Central memory CD8-positive, alpha-beta T cell (primary cell): ENCODE data around the gene LARP1B.
A peak's percentile ranks its signal among the peaks of the same experiment; 100 is the strongest.
"Not testable (repeated sequence)": the region's sequence is repeated elsewhere in the genome, so short reads cannot be mapped to it uniquely, and the experiment has no call there.

Experiments used
- ATAC-seq: fragments of 150-1000 bp; cut with Tn5 transposase; replicated peaks from 2 replicates; pipeline ENCODE4 v1.10.0; 2022; ENCODE audit warnings: mild to moderate bottlenecking, moderate FRiP score, moderate number of reproducible peaks; ENCODE audit not compliant: poor library complexity, severe bottlenecking; ENCODE audit errors: extremely low read depth
- DNase-seq, 2 donors: peaks; one replicate each; pipeline ENCODE4 v3.0.0; 2021; ENCODE audit warnings: low spot score in 2 of 2
- H3K27ac Mint-ChIP-seq: one replicate; pipeline ENCODE4 v1.8.0; 2022; ENCODE audit warnings: low read depth, mild to moderate bottlenecking, moderate library complexity, mixed read lengths
- H3K27me3 Mint-ChIP-seq: one replicate; pipeline ENCODE4 v1.8.0; 2022; ENCODE audit warnings: mixed read lengths
- H3K36me3 Mint-ChIP-seq: one replicate; pipeline ENCODE4 v1.8.0; 2022; ENCODE audit warnings: mild to moderate bottlenecking, moderate library complexity, mixed read lengths; ENCODE audit not compliant: insufficient read depth
- H3K4me1 Mint-ChIP-seq: one replicate; pipeline ENCODE4 v1.8.0; 2022; ENCODE audit warnings: mixed read lengths
- H3K4me3 Mint-ChIP-seq: one replicate; pipeline ENCODE4 v1.8.0; 2022; ENCODE audit warnings: mild to moderate bottlenecking, moderate library complexity, mixed read lengths
- H3K9me3 Mint-ChIP-seq: one replicate; pipeline ENCODE4 v1.8.0; 2022; ENCODE audit warnings: mixed read lengths

The LARP1B gene

DNA sequence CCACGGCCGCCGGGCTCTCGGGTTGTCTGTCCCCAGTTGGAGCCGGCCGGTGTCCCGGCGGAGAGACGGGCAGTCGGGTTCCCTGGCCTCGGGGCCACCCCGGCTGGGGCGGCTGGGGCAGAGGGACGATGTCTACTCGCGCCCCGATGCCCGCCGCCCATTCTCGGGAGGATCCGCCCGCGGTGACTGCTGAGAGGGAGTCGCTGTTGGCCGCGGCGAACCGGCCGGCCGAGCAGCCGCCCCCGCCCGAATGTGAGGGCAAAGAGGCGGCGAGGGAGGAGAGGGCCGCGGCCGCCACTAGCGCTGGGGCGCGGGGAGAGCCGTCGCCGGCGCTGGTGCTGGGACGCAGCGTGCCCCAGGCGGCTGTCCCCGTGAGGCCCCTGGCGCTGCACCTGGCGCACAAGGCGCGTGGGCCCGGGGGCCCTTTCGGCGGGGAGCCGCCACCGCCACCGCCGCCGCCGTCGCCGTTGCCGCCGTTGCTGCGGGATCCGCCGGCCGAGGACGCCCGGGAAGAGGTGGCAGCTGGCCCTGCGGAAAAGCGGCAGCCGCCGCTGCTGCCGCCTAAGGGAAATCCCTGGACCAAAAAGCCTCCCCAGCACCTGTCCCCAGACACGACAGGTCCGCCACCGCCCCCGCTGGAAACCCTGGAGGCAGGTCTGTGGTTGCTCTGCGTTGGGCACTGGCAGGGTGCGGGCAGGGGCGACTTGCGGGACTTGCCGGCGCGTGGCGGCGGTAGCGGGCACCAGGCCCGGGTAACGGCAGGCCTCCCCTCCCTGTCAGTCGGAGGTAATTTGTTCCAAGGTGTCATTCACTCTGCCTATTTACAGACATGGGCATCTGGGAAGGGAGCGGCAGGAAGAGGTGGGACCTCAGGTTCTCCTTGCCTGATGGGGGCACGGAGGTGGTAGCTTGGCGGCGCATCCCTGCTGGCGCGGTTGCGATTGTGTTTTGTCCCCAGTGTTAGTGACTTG lies 739 bp downstream of the LARP1B start:
- DNase-seq, result peak; percentile 36
- H3K27me3 Mint-ChIP-seq, result no peaks in the 10 kb centered on the region
- H3K4me1 Mint-ChIP-seq, result peaks cover 17% of the 10 kb centered on the region
- no peaks in the 10 kb centered on the region for H3K9me3 Mint-ChIP-seq
- peak; percentile 49 for ATAC-seq
- H3K36me3 Mint-ChIP-seq, result peaks cover 5% of the 10 kb centered on the region
- H3K4me3 Mint-ChIP-seq, result peak overlapping the region; percentile 76
- peak overlapping the region; percentile 68 for H3K27ac Mint-ChIP-seq

DNA sequence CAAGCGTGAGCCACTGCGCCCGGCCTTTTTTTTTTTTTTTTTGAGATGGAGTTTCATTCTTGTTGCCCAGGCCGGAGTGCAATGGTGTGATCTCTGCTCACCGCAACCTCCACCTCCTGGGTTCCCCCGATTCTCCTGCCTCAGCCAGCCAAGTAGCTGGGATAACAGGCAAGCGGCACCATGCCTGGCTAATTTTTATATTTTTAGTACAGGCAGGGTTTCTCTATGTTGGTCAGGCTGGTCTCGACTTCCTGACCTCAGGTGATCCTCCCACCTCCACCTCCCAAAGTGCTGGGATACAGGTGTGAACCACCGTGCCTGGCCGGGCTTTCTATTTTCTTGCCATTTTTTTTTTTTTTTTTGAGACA lies 5.3 kb downstream of the LARP1B start:
- not testable (repeated sequence) for H3K4me3 Mint-ChIP-seq, H3K27ac Mint-ChIP-seq, ATAC-seq, DNase-seq, H3K9me3 Mint-ChIP-seq, H3K27me3 Mint-ChIP-seq, H3K36me3 Mint-ChIP-seq
- H3K4me1 Mint-ChIP-seq, result peaks cover 10% of the 10 kb centered on the region

DNA sequence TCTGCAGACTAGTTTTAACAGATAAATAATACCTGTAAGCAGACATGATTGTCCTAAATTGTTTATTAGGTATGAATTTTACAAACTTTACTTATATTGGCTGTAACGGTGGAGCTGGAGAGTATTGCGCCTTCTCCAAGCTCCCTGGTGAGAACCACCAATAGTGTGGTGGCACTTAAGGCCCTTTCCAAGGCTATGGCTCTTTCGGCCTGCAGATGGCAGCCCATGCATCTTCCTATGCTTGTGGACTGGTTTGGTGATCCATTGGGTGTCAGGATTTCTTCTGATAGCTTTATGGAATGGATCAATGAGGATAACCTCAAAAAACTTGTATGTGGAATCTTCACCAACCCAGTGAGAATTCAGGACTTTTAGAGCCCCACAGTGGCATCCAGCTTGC lies 7.8 kb downstream of the LARP1B start:
- no peaks in the 10 kb centered on the region for H3K9me3 Mint-ChIP-seq
- H3K36me3 Mint-ChIP-seq, result no peaks in the 10 kb centered on the region
- H3K27me3 Mint-ChIP-seq, result no peaks in the 10 kb centered on the region
- H3K4me3 Mint-ChIP-seq, result no peak overlapping the region
- peaks cover 6% of the 10 kb centered on the region for H3K4me1 Mint-ChIP-seq
- no peak overlapping the region for H3K27ac Mint-ChIP-seq
- ATAC-seq, result no peak
- no peak for DNase-seq

DNA sequence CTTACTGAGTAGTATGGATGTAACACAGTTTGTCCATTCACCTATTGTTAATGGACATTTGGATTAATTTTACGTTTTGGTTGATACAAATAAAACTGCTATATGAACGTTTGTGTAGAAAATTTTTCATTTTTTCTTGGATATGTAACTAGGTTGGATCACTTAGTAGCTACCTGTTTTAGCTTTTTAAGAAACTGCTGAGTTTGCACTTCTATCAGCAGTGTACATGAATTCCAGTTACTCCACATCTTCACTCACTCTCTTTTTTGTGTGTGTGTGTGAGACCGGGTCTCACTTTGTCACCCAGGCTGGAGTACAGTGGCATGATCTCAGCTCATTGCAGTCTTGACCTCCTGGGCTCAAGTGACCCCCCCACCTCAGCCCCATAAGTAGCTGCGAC lies 15.4 kb downstream of the LARP1B start:
- no peak for ATAC-seq
- Mint-ChIP-seq H3K4me3 (no peak overlapping the region), H3K4me1 (no peaks in the 10 kb centered on the region), H3K27ac (no peak overlapping the region), H3K27me3 (no peaks in the 10 kb centered on the region), H3K36me3 (peaks cover 24% of the 10 kb centered on the region), H3K9me3 (no peaks in the 10 kb centered on the region)
- DNase-seq, result no peak

DNA sequence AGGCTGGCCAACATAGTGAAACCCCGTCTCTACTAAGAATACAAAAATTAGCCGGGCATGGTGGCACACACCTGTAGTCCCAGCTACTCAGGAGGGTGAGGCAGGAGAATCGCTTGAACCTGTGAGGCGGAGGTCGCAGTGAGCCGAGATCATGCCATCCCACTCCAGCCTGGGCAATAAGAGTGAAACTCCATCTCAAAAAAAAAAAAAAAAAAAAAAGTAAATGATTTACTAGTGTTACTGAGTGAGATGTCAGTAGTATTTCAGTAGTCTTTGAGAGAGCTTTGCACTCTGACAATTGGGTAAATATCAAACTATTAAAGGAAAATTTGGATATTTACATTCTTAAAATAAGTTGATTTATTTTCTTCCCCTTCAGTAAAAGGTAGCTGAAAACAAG lies 34.2 kb downstream of the LARP1B start:
- H3K27ac Mint-ChIP-seq, ATAC-seq, H3K4me3 Mint-ChIP-seq, H3K9me3 Mint-ChIP-seq, H3K27me3 Mint-ChIP-seq, DNase-seq, H3K4me1 Mint-ChIP-seq: not testable (repeated sequence)
- H3K36me3 Mint-ChIP-seq, result peaks cover 26% of the 10 kb centered on the region

DNA sequence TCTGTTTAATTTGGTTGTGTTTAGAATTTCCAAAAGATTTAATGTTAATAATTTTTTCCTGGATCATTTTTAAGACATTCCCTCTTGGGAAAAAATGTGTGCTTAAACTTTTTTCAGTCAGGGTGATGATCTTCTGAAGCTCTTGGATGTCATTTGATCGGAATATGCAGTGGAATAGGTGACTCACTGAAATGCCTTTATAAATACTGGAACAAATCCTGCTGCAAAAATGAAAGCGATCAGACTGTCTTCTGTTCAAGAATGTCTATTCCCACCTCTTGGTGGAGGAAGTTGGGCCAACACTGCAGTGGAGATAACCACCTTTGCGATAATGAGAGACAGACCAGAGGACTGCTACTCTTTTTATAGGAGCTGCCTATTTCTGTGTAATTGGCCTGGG lies 46.7 kb downstream of the LARP1B start:
- no peaks in the 10 kb centered on the region for H3K9me3 Mint-ChIP-seq
- H3K27me3 Mint-ChIP-seq, result no peaks in the 10 kb centered on the region
- no peaks in the 10 kb centered on the region for H3K4me1 Mint-ChIP-seq
- H3K27ac Mint-ChIP-seq, result no peak overlapping the region
- peaks cover 6% of the 10 kb centered on the region for H3K36me3 Mint-ChIP-seq
- H3K4me3 Mint-ChIP-seq, result no peak overlapping the region
- no peak for DNase-seq
- no peak for ATAC-seq

DNA sequence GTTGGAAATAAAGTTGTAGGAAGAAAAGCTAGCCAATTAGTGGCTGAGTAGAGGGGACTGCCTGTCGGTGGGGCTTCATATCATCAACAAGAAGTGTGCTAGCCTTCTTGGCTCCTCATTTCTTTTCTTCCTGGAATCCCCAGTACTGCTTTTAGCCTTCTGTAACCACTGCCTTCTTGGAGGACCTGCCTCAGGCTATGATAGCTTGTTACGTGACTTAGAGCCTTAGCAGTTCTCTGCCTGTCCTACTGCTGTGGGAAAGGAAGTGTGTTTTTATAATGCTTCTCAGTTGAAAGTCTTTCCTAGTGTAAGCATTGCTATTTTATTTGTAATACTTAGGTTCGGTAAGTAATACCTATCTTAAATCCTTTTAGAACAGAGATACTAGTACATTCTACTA lies 61.9 kb downstream of the LARP1B start:
- ATAC-seq, result no peak
- Mint-ChIP-seq H3K27me3 (no peaks in the 10 kb centered on the region), H3K36me3 (peaks cover 9% of the 10 kb centered on the region), H3K9me3 (no peaks in the 10 kb centered on the region), H3K4me3 (no peak overlapping the region), H3K4me1 (no peaks in the 10 kb centered on the region), H3K27ac (no peak overlapping the region)
- DNase-seq, result no peak

DNA sequence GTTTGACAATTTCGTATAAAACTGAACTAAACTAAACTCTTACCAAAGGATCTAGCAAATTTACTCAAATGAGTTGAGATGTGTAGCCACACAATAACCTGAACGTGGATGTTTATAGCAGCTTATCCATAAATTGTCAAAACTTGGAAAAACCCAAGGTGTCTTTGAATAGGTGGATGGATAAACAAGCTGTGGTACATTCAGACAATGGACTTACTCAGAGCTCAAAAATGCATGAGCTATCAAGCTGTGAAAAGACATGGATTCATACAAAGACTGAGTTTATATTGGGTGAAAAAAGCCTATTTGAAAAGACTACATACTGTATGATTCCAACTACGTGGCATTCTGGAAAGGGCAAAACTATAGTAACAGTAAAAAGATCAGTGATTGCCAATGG lies 69.5 kb downstream of the LARP1B start:
- Mint-ChIP-seq H3K4me3 (no peak overlapping the region), H3K36me3 (no peaks in the 10 kb centered on the region), H3K4me1 (no peaks in the 10 kb centered on the region), H3K9me3 (no peaks in the 10 kb centered on the region), H3K27me3 (no peaks in the 10 kb centered on the region), H3K27ac (no peak overlapping the region)
- DNase-seq (no peak), ATAC-seq (no peak)

DNA sequence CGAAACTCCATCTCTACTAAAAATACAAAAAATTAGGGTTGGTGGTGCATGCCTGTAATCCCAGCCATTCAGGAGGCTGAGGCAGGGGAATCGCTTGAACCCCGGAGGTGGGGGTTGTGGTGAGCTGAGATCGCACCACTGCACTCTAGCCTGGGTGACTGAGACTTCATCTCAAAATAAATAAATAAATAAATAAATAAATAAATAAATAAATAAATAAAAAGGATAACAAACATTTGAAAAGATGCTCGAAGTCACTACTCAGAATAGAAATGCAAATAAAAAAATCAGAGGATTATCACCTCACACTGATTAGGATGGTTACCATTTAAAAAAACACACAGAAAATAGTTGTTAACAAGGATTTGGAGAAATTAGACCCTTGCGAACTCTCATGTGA lies 73.8 kb downstream of the LARP1B start:
- H3K36me3 Mint-ChIP-seq, result no peaks in the 10 kb centered on the region
- DNase-seq (no peak), ATAC-seq (no peak)
- H3K4me3 Mint-ChIP-seq, result no peak overlapping the region
- H3K27ac Mint-ChIP-seq, result no peak overlapping the region
- H3K4me1 Mint-ChIP-seq, result no peaks in the 10 kb centered on the region
- H3K9me3 Mint-ChIP-seq, result no peaks in the 10 kb centered on the region
- no peaks in the 10 kb centered on the region for H3K27me3 Mint-ChIP-seq

DNA sequence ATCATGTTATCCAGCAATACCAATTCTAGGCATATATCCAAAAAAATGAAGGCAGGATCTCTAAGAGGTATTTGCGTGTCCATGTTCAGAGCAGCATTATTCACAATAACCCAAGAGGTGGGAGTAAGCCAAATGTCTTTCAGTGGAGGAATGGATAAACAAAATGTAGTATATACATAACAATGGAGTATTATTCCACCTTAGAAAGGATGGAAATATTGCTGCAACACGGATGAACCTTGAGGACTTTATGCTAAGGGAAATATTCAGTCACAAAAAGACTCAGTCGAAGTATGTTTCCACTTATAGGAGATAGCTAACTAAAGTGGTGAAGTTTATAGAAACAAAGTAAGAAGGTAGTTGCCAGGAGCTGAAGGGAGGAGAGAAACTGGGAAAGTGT lies 74.3 kb downstream of the LARP1B start:
- H3K4me1 Mint-ChIP-seq, result no peaks in the 10 kb centered on the region
- H3K27ac Mint-ChIP-seq, result no peak overlapping the region
- DNase-seq (no peak), ATAC-seq (no peak)
- H3K27me3 Mint-ChIP-seq, result no peaks in the 10 kb centered on the region
- no peaks in the 10 kb centered on the region for H3K9me3 Mint-ChIP-seq
- H3K4me3 Mint-ChIP-seq, result no peak overlapping the region
- no peaks in the 10 kb centered on the region for H3K36me3 Mint-ChIP-seq

DNA sequence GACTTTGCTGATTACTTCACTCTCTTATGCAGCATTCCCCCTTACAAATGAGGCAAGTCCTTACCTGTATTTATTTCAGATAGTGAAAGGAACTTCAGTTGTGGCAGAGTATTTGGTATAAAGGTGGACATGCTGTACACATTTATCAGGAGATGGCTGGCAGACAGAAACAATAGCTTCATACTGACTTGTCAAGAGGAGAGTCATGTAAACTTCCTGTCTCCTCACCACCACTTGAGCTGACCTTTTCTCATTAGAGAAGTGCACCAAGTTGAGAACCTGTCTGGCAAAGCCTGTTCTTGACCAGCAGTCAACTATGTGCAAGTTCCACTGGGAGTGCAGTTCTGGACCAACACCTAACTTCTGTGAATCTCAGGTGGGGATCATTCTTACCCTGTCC lies 80.8 kb downstream of the LARP1B start:
- H3K4me1 Mint-ChIP-seq, result no peaks in the 10 kb centered on the region
- ATAC-seq, result no peak
- no peak for DNase-seq
- H3K36me3 Mint-ChIP-seq, result no peaks in the 10 kb centered on the region
- no peaks in the 10 kb centered on the region for H3K9me3 Mint-ChIP-seq
- no peak overlapping the region for H3K27ac Mint-ChIP-seq
- H3K27me3 Mint-ChIP-seq, result no peaks in the 10 kb centered on the region
- no peak overlapping the region for H3K4me3 Mint-ChIP-seq

DNA sequence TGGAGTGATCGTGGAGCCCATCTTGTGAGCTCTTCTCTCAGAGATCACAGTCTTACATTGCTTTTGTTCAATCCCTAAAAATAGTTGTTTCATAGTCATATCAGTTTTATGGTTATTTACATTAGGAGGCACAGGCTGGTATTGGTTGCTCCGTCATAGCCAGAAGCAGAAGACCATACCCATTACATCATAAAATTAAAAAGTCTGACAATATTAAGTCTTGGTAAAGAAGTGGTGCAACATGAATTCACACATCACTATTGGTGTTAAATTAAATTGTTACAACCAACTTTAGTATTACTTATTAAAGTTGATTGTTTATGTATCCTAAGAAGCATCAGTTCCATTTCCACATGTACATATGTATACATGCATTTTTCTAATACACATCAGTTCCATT lies 84.6 kb downstream of the LARP1B start:
- no peaks in the 10 kb centered on the region for H3K9me3 Mint-ChIP-seq
- ATAC-seq, result no peak
- H3K4me1 Mint-ChIP-seq, result no peaks in the 10 kb centered on the region
- DNase-seq, result no peak
- H3K27ac Mint-ChIP-seq, result no peak overlapping the region
- H3K27me3 Mint-ChIP-seq, result no peaks in the 10 kb centered on the region
- H3K36me3 Mint-ChIP-seq, result no peaks in the 10 kb centered on the region
- H3K4me3 Mint-ChIP-seq, result no peak overlapping the region

DNA sequence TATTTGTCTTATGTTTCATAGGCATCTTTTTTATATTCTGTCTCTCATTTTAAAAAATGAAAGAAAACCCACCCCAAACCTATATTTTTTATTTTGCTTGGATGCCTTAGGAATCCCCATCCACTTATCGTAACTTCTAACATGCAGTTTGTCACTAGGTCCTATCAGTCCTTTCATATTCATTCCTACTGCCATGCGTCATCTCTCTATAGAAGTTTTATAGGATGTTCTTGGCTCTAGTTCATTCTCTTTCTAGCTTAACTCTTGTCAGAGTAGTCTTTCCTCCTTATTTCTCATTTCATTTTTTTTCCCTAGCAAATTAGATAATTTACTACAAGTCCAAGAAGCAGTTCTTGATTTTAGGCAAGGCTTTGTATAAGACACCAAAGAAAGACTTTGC lies 92.7 kb downstream of the LARP1B start:
- no peaks in the 10 kb centered on the region for H3K4me1 Mint-ChIP-seq
- no peaks in the 10 kb centered on the region for H3K27me3 Mint-ChIP-seq
- no peak overlapping the region for H3K4me3 Mint-ChIP-seq
- ATAC-seq (no peak), DNase-seq (no peak)
- no peak overlapping the region for H3K27ac Mint-ChIP-seq
- peaks cover 5% of the 10 kb centered on the region for H3K9me3 Mint-ChIP-seq
- peaks cover 3% of the 10 kb centered on the region for H3K36me3 Mint-ChIP-seq
